CD4-positive, alpha-beta T cell treated with Interleukin-12 subunit alpha and Interleukin-12 subunit beta, for 1 hour (primary cell): ENCODE data around the gene MOSMO.
"Not testable (repeated sequence)": the region's sequence is repeated elsewhere in the genome, so short reads cannot be mapped to it uniquely, and the experiment has no call there.

Experiments used
- DNase-seq: peaks from one replicate; pipeline ENCODE4 v3.0.0-alpha.2; 2020

Gene MOSMO

DNA sequence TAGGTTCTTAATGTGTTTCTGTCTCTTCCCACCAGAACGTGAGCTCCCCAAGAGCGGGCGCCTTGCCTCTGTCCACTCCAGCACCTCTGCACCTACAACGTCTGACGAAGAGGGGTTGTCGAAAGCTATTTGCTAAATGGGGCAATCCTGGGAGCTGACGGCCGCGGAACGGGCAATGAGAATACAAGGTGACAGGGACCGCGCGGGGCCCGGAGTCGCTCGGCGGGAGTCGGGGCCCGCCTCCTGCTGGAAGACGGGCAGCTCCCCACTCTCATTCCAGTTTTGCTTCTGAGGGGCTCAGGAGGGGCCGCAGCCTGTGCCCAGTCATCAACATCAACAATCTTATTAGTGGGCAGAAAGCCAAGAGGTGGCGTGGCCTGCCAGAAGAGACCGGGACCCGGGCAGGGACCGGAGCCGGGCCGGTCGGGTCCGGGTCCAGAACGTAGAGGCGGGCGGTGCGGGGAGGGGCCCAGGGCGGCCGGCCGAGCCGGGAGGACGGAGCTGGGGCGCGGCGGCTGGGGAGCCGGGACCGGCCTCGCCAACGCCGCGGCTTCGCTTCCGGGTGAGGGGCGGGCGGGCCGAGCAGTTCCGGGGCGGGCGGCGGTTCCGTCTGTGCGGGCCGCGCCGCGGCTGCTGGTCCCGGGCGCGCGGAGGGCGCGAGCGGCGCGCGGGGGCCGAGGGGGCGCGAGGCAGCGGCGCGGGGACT lies at the start of gene MOSMO:
Gene MOSMO (plus strand): TSS at position 603 of the 706 bp plus-strand sequence. CDS start 191 bp downstream, outside the sequence.
- peak; percentile 70 for DNase-seq

GRCh38 chr16:21959050-21959449 lies 48.9 kb upstream of the MOSMO start:
- DNase-seq = no peak

DNA sequence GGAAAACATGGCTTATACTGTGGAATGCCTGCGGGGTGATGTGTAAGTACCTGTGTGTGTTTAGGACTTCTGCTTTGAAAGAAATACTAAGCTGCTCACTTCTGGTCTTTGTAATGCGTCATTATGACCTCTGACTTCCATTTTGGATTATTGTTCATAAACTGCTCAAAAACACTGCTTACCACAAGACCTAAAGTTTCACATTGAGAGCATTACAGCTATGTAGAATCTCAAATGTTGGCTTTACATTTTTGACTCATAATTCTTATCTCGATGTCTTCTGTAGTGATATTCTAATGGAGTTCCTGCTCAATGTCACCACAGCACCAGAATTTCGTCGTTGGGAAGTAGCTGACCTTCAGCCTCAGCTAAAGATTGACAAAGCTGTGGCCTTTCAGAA lies 45.4 kb upstream of the MOSMO start:
- no peak for DNase-seq

GRCh38 chr16:21963887-21964286 lies 44.0 kb upstream of the MOSMO start:
- DNase-seq = no peak

- DNase-seq = no peak
Measured at GRCh38 chr16:21964353-21964752, 43.6 kb upstream of the MOSMO start.

- DNase-seq = no peak
Measured at GRCh38 chr16:21971856-21972255, 36.1 kb upstream of the MOSMO start.

GRCh38 chr16:21973945-21974344 lies 34.0 kb upstream of the MOSMO start:
- no peak for DNase-seq

DNA sequence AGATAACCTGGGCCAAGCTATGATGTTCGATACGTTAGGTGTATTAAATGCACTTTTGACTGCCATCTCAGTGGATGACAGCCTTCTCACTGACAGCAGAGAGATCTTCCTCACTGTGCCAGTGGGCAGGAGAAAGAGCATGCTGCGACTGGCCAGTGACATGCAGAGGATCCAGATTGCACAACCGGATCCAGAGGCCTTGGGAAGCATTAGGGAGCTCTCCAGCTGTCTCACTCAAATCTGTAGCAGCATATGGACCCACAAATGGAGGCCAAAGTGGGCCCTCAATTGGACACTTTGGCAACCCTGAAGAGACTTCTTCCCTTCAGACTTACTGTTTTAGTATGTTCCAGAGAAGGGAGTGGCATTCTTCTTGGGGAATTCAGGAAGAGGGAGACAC lies 27.9 kb upstream of the MOSMO start:
- no peak for DNase-seq

GRCh38 chr16:21982108-21982507 lies 25.8 kb upstream of the MOSMO start:
- DNase-seq = no peak

GRCh38 chr16:21984062-21984461 lies 23.8 kb upstream of the MOSMO start:
- DNase-seq = no peak

GRCh38 chr16:21985524-21985923 lies 22.4 kb upstream of the MOSMO start:
- no peak for DNase-seq

DNA sequence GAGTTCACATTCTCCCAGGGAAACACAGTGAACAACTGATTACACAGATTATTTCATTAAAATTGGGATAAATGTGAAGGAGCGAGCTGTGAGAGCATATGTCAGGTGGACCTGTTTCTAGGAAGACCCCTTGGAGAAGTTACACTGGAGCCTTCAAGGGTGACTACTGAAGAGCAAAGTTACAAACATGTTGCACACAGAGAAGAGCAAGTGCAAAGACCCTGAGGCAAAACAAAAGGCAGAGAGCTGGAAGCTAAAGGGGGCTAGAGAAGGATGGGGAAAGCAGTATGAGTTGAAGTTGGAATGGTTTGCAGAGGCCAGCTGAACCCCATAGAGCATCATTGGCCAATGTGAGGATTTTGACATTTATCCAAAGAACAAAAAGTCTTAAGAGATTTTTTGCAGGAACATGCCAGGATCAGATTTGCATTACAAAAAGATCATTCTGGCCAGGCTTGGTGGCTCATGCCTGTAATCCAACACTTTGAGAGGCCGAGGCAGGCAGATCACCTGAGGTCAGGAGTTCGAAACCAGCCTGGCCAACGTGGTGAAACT lies 21.1 kb upstream of the MOSMO start:
- DNase-seq = no peak

DNA sequence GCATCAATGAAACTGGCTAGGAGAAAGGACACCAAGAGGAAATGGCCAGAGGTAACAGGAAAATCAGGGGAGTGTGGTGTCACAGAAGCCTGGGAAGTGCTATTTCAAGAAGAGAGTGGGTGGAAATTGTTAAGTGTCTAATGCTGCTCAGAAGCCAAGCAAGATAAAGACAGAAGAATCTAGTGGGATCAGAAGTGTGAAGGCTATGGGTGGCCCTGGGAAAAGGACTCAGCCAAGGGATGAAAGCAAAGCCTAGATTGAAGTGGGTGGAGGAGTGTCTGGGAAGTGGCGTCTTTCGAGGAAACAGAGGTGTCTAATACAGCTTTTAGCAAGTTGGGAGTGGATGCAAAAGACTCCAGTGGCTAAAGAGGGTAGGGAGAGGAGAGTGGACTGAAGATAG lies 20.4 kb upstream of the MOSMO start:
- no peak for DNase-seq

DNA sequence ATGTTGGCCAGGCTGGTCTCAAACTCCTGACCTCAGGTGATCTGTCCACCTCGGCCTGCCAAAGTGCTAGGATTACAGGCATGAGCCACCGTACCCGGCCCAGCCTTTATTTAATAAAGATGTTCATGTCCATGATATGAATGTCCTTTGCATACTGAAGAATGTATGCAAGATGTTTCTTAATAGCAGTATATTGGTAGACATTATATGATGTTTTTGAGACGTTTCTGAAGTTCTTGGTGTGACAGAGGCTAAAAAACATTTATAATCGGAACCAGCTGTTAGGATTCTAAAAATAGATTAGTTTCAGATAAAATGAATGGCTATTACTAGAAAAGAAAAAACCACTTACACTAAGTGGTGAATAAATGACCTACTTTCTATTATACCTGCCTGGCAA lies 18.8 kb upstream of the MOSMO start:
- no peak for DNase-seq

- no peak for DNase-seq
Measured at GRCh38 chr16:21989751-21990150, 18.2 kb upstream of the MOSMO start.

GRCh38 chr16:21990381-21990944 lies 17.4 kb upstream of the MOSMO start:
- DNase-seq = no peak

DNA sequence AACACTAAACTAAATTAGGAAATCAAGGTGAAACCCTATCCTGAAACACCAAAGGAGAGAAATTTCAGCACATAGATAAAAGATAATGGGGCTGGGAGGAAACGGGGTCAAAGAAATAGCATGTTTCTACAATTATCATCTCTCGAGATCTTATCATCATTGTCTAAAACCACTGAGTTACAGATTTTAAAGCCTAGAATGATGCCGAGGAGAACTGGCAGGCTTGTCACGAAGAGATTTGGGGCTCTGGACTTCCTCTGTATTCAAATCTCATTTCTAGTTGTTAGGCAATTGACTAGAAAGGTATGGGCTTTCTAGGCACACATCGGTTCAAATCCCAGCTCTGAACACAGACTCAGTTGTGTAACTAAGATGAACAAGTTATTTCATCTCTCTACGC lies 16.3 kb upstream of the MOSMO start:
- DNase-seq = no peak

GRCh38 chr16:21994856-21995465 lies 12.9 kb upstream of the MOSMO start:
- no peak for DNase-seq

DNA sequence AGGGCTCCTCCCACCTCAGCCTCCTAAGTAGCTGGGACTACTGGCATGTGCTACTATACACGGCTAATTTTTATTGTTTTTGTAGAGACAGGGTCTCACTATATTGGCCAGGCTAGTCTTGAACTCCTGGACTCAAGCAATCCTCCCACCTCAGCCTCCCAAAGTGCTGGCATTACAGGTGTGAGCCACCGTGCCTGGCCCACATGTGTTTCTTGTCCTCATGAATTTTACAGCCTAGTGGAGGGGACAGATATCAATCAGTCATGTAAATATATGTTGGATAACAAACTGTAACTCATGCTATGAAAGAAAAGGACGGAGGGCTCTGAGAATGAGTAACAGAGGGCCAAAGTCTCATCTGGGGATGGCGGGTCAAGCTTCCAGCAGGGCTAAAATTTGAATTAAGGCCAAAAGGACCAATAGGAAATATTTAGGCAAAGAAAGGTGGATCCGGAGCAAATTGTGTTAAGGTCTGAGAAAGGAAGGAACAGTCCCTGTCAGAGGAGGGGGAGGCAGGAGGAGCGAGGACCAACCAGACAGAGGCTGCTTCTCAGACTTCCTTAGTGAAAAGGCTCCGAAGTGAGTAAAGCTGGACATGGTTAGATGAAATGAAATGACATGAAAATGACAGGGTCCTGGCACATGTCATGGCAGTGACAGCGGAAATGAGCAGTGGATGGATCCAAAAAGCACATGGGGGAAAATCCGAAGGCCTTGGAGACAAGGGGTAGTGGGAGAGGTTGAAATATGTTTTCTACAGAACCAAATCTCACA lies 10.8 kb upstream of the MOSMO start:
- no peak for DNase-seq

- DNase-seq = no peak
Measured at GRCh38 chr16:21997697-21998480, 10.0 kb upstream of the MOSMO start.

DNA sequence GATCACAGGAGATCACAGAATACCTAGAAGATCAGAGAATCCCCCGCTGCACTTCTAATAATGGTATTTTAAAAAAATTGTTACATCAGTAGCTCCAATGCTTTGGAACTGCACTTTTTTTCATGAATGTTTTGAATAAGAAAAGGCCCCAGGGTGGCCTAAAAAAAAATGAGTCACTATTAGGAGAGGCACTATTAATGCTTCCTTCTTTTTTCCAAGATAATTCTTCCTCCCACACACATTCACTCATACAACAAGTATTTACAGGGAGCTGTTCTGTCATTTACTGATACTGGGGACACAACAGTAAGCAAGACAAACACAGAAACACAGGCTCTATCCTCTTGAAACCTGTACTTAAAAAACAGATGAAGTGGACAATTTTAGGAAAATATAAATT lies 6.3 kb upstream of the MOSMO start:
- no peak for DNase-seq

DNA sequence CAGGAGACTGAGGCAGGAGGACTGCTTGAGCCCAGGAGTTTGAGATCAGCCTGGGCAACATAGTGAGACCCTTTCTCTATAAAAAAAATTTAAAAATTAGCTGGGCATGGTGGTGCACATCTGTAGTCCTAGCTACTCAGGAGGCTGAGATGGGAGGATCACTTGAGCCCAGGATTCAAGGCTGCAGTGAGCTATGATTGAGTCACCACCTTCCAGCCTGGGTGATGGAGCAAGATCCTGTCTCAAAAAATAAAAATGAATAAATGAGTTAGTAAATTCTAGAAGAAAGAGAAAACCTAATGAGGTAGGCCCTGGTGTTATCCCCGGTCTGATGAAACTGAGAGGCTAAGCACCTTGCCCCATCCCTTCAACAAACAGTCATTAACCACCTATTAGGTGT lies 5.9 kb upstream of the MOSMO start:
- DNase-seq = not testable (repeated sequence)

GRCh38 chr16:22003195-22003594 lies 4.7 kb upstream of the MOSMO start:
- DNase-seq = no peak
